HepG2 (cell line): Measurements from ENCODE around the gene PPDPF. TPM values are rescaled to one million over a fixed set of nuclear protein-coding genes. Genes with fewer than 3 reads are reported as not detected.

Experiments
- AFF4 ChIP-seq: sonication (generic); formaldehyde crosslinking; IDR thresholded peaks from 2 replicates; pipeline ENCODE4 v1.4.0; 2020; ENCODE audit warnings: missing genetic modification reagents
- BHLHE40 ChIP-seq: IDR thresholded peaks from 2 replicates; pipeline ENCODE4 v1.6.1; 2011; ENCODE audit warnings: low read length, improper control_type of control experiment
- DMTF1 ChIP-seq: sonication (generic); formaldehyde crosslinking; IDR thresholded peaks from 2 replicates; pipeline ENCODE4 v1.4.0; 2020; ENCODE audit warnings: mild to moderate bottlenecking, missing genetic modification reagents
- FOXC1 ChIP-seq: sonication (generic); formaldehyde crosslinking; IDR thresholded peaks from 2 replicates; pipeline ENCODE4 v1.8.0; 2022; ENCODE audit warnings: mild to moderate bottlenecking, missing genetic modification reagents, borderline replicate concordance
- FOXO1 ChIP-seq: sonication (generic); formaldehyde crosslinking; IDR thresholded peaks from 2 replicates; pipeline ENCODE4 v1.4.0; 2020; ENCODE audit warnings: missing genetic modification reagents
- KDM6A ChIP-seq: IDR thresholded peaks from 2 replicates; pipeline ENCODE4 v1.6.1; 2016; ENCODE audit warnings: low read depth
- KLF16 ChIP-seq, 2 experiments: sonication (generic) in 1 of 2; formaldehyde crosslinking in 1 of 2; IDR thresholded peaks; 2 replicates each; pipeline versions ENCODE4 v1.6.1 to v1.8.0; 2016 to 2023; ENCODE audit warnings: missing genetic modification reagents in 2 of 2, missing compliant biosample characterization in 1 of 2
- MAF1 ChIP-seq: sonication (generic); formaldehyde crosslinking; IDR thresholded peaks from 2 replicates; pipeline ENCODE4 v1.5.0; 2020; ENCODE audit warnings: missing genetic modification reagents, borderline replicate concordance
- MAFF ChIP-seq: IDR thresholded peaks from 2 replicates; pipeline ENCODE4 v1.6.1; 2011; ENCODE audit warnings: low read depth, low read length, improper control_type of control experiment
- MED13 ChIP-seq: sonication (generic); formaldehyde crosslinking; IDR thresholded peaks from 2 replicates; pipeline ENCODE4 v1.5.0; 2020; ENCODE audit warnings: missing genetic modification reagents
- MYPOP ChIP-seq: sonication (generic); formaldehyde crosslinking; IDR thresholded peaks from 2 replicates; pipeline ENCODE4 v1.8.1; 2023; ENCODE audit warnings: mild to moderate bottlenecking, moderate library complexity, missing genetic modification reagents
- NFYB ChIP-seq: sonication (generic); formaldehyde crosslinking; IDR thresholded peaks from 2 replicates; pipeline ENCODE4 v1.4.0; 2020; ENCODE audit warnings: missing genetic modification reagents
- SMC3 ChIP-seq: IDR thresholded peaks from 2 replicates; pipeline ENCODE4 v1.6.1; 2011; ENCODE audit warnings: low read length, improper control_type of control experiment
- TFAP4 ChIP-seq: sonication (generic); IDR thresholded peaks from 2 replicates; pipeline ENCODE4 v1.6.1; 2016; ENCODE audit warnings: low read depth, borderline replicate concordance
- YEATS4 ChIP-seq: sonication (generic); formaldehyde crosslinking; IDR thresholded peaks from 2 replicates; pipeline ENCODE4 v1.4.0; 2020; ENCODE audit warnings: missing genetic modification reagents, borderline replicate concordance
- ZBTB46 ChIP-seq: sonication (generic); formaldehyde crosslinking; IDR thresholded peaks from 2 replicates; pipeline ENCODE4 v1.4.0; 2020; ENCODE audit warnings: mild to moderate bottlenecking, missing genetic modification reagents, borderline replicate concordance
- ZFYVE20 ChIP-seq: sonication (generic); formaldehyde crosslinking; IDR thresholded peaks from 2 replicates; pipeline ENCODE4 v1.8.0; 2023; ENCODE audit warnings: low read depth, mild to moderate bottlenecking, moderate library complexity, missing genetic modification reagents, borderline replicate concordance
- ZMAT3 ChIP-seq: sonication (generic); formaldehyde crosslinking; conservative IDR thresholded peaks from 2 replicates; pipeline ENCODE4 v1.7.0; 2021; ENCODE audit warnings: missing genetic modification reagents
- ZNF446 ChIP-seq: sonication (generic); formaldehyde crosslinking; IDR thresholded peaks from 2 replicates; pipeline ENCODE4 v1.5.0; 2020; ENCODE audit warnings: mild to moderate bottlenecking, missing genetic modification reagents
- ZNF567 ChIP-seq: sonication (generic); formaldehyde crosslinking; IDR thresholded peaks from 2 replicates; pipeline ENCODE4 v1.8.1; 2023; ENCODE audit warnings: mild to moderate bottlenecking, missing genetic modification reagents, borderline replicate concordance
- ZNF607 ChIP-seq: sonication (generic); formaldehyde crosslinking; IDR thresholded peaks from 2 replicates; pipeline ENCODE4 v1.5.1; 2020; ENCODE audit warnings: missing genetic modification reagents, mild to moderate bottlenecking, borderline replicate concordance
- polyA plus RNA-seq, 8 experiments: library from polyadenylated mRNA; depleted of rRNA in 3 of 8; stranded (reverse) in 7 of 8; unstranded in 1 of 8; fragments of >200 nt; fragmentation: Illumina TruSeq in 4 of 8; extraction: Trizol in 4 of 8; gene quantifications; 2 replicates each; pipeline versions ENCODE4 v1.2.1 to v1.2.3, GENCODE V29; 2011 to 2016; ENCODE audit warnings: low read depth in 4 of 8, missing spikeins in 1 of 8, mixed read lengths in 1 of 8; ENCODE audit not compliant: insufficient read depth in 1 of 8
- total RNA-seq, 5 experiments: library from RNA; depleted of rRNA; stranded (reverse); fragments of >200 nt; fragmentation: Illumina TruSeq; extraction: Trizol; gene quantifications; 2 replicates each; pipeline ENCODE4 v1.2.3, GENCODE V29; 2016; ENCODE audit warnings: low read depth in 1 of 5

PPDPF gene
- total and polyA plus RNA-seq, 2 of the 13 experiments (the other 11 are each of a cell fraction or from before 2014, with no cell fraction given): 1.8 to 7.0 TPM

GRCh38 chr20:63557481-63557891, 36.9 kb downstream of the PPDPF start (continued):
- no peak for TF ChIP-seq AFF4 (CRISPR knock-in tag)
- peak; percentile 43; the same call in 1 of the 2 replicates for TF ChIP-seq YEATS4 (CRISPR knock-in tag)
- no peak for TF ChIP-seq NFYB (CRISPR knock-in tag)
- TF ChIP-seq DMTF1: no peak
- TF ChIP-seq ZFYVE20 (CRISPR knock-in tag): no peak
- no peak for TF ChIP-seq MED13
- TF ChIP-seq KLF16 (CRISPR knock-in tag; IDR thresholded peaks at IDR 0.05): no peak
- no peak for TF ChIP-seq ZBTB46
- no peak for TF ChIP-seq ZNF567 (CRISPR knock-in tag)
- no peak for TF ChIP-seq MAF1 (CRISPR knock-in tag)
- 0 out of 2 replicates have a peak, but pooled peaks have one; percentile 23 for TF ChIP-seq MYPOP (CRISPR knock-in tag)
- TF ChIP-seq KDM6A (CRISPR knock-in tag): no peak
- no peak for TF ChIP-seq MAFF
- TF ChIP-seq BHLHE40: no peak
- TF ChIP-seq TFAP4: peak; percentile 41; the same call in 1 of the 2 replicates
- no peak for TF ChIP-seq ZNF446 (CRISPR knock-in tag)
- no peak for TF ChIP-seq SMC3
- no peak for TF ChIP-seq ZMAT3 (CRISPR knock-in tag)
- TF ChIP-seq ZNF607 (CRISPR knock-in tag): 0 out of 2 replicates have a peak, but pooled peaks have one; percentile 43
- TF ChIP-seq FOXC1 (CRISPR knock-in tag): no peak
- TF ChIP-seq FOXO1 (CRISPR knock-in tag): 0 out of 2 replicates have a peak, but pooled peaks have one; percentile 20
